GM12801 (cell line): ENCODE measurements around the gene PAEP.

ENCODE experiments used
- CTCF ChIP-seq: IDR thresholded peaks from one replicate; pipeline ENCODE4 v1.5.1; 2011; ENCODE audit warnings: control low read depth; ENCODE audit not compliant: insufficient read length; ENCODE audit errors: extremely low read depth

Gene PAEP

GRCh38 chr9:135582541-135582940, 21.0 kb downstream of the PAEP start:
- no peak for TF ChIP-seq CTCF

- TF ChIP-seq CTCF, result no peak
Measured at GRCh38 chr9:135582966-135583687, 21.6 kb downstream of the PAEP start.

- no peak for TF ChIP-seq CTCF
Measured at GRCh38 chr9:135583688-135584011, 22.1 kb downstream of the PAEP start.

GRCh38 chr9:135584371-135584770, 22.8 kb downstream of the PAEP start:
- TF ChIP-seq CTCF, result no peak

GRCh38 chr9:135584934-135585333, 23.4 kb downstream of the PAEP start:
- TF ChIP-seq CTCF, result no peak

- TF ChIP-seq CTCF, result no peak
Measured at GRCh38 chr9:135586601-135587109, 25.1 kb downstream of the PAEP start.

- TF ChIP-seq CTCF, result no peak
Measured at GRCh38 chr9:135587658-135588057, 26.1 kb downstream of the PAEP start.

- no peak for TF ChIP-seq CTCF
Measured at GRCh38 chr9:135588371-135588770, 26.8 kb downstream of the PAEP start.
